GM18519 (cell line): ENCODE results near the gene IL6.
"Not testable (repeated sequence)": the region's sequence is repeated elsewhere in the genome, so short reads cannot be mapped to it uniquely, and the experiment has no call there.

ENCODE experiments used
- ATAC-seq: cut with Tn5 transposase; IDR thresholded peaks from one replicate; pipeline ENCODE4 v1.9.1; 2021; ENCODE audit warnings: mild to moderate bottlenecking, moderate library complexity; ENCODE audit not compliant: unreplicated experiment, low FRiP score

The IL6 gene

DNA sequence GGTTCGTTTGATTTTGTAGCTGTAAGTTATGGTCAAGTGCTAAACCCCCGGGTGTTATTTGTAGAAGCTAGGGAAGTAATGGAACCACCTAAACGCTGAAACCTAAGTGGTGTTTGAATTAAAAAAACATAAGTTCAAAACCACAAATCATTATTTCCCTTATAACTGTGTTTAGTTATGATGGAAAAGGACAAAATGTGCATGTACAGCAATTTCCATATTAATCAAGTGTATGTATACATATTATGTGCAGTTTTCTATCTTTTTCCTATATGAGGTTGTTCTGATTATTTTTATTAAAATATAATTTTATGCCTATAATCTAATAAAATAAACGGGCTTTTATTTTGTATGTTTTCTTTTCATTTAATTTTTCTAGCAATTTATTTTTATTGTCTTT is 45.9 kb downstream of the IL6 start:
- ATAC-seq, result no peak

- no peak for ATAC-seq
These were observed 50.0 kb downstream of the IL6 start for GRCh38 chr7:22776964-22777363.

GRCh38 chr7:22779730-22780323 is 52.8 kb downstream of the IL6 start:
- ATAC-seq, result not testable (repeated sequence)

- no peak for ATAC-seq
These were observed 54.3 kb downstream of the IL6 start for GRCh38 chr7:22781230-22781711.
